ENCODE measurements around the gene SPEM1.

GRCh38 chr17:7383742-7384488 lies 36.2 kb upstream of the SPEM1 start:
- TF ChIP-seq SP1 (IDR thresholded peaks at IDR 0.05) (no peak), FOXA1 (IDR thresholded peaks at IDR 0.05) (no peak), LEF1 (IDR thresholded peaks at IDR 0.05; ENCODE audit: borderline replicate concordance) (no peak), CTBP1 (IDR thresholded peaks at IDR 0.05; ENCODE audit: borderline replicate concordance) (no peak), SUZ12 (IDR thresholded peaks at IDR 0.05) (no peak), NFRKB (IDR thresholded peaks at IDR 0.05) (no peak), HDGF (IDR thresholded peaks at IDR 0.05; ENCODE audit: borderline replicate concordance) (no peak), BHLHE40 (IDR thresholded peaks at IDR 0.05; ENCODE audit: borderline replicate concordance) (no peak), TARDBP (IDR thresholded peaks at IDR 0.05) (no peak), PKNOX1 (IDR thresholded peaks at IDR 0.05) (no peak), FOXK2 (IDR thresholded peaks at IDR 0.05) (no peak), FOXM1 (IDR thresholded peaks at IDR 0.05; ENCODE audit: borderline replicate concordance) (no peak), ELF4 (IDR thresholded peaks at IDR 0.05) (no peak), ZNF384 (IDR thresholded peaks at IDR 0.05) (no peak)

Data from HEK293T (cell line).